HFFc6 (cell line): ENCODE data around the gene MRPS14. TPM values are rescaled to one million over a fixed set of nuclear protein-coding genes. Genes with fewer than 3 reads are reported as not detected.

Source experiments
- DNase-seq: peaks from one replicate; pipeline ENCODE4 v3.0.0-alpha.2; 2018
- H3K27ac Mint-ChIP-seq: 2 replicates; pipeline ENCODE4 v1.8.0; 2020; ENCODE audit warnings: mild to moderate bottlenecking, mixed read lengths
- H3K27me3 Mint-ChIP-seq: 2 replicates; pipeline ENCODE4 v1.8.0; 2021; ENCODE audit warnings: mild to moderate bottlenecking, moderate library complexity, mixed read lengths; ENCODE audit not compliant: insufficient read depth
- H3K36me3 Mint-ChIP-seq: 2 replicates; pipeline ENCODE4 v1.8.0; 2021; ENCODE audit warnings: low read depth, mixed read lengths
- H3K4me1 Mint-ChIP-seq: 2 replicates; pipeline ENCODE4 v1.8.0; 2020; ENCODE audit warnings: low read depth, mixed read lengths
- H3K4me3 Mint-ChIP-seq: 2 replicates; pipeline ENCODE4 v1.8.0; 2020; ENCODE audit warnings: mild to moderate bottlenecking, moderate library complexity, mixed read lengths
- H3K9me3 Mint-ChIP-seq: 2 replicates; pipeline ENCODE4 v1.8.0; 2020; ENCODE audit warnings: mild to moderate bottlenecking, mixed read lengths
- total RNA-seq, 6 experiments: library from RNA; stranded (reverse); fragmentation: NEBNext Ultra II Directional; extraction: Animal tissue kit (Norgen Biotek cat#: 25700); gene quantifications; 2 replicates in 1 of 6; 3 replicates in 5 of 6; pipeline ENCODE4 v1.2.3, GENCODE V29; 2021
- TF ChIP-seq, protein P1 (sequence below): fragments of 200-600 bp; sonication (generic); IDR thresholded peaks from 2 replicates; pipeline ENCODE4 v1.5.0; 2021; ENCODE audit warnings: antibody characterized with exemption, mild to moderate bottlenecking

MRPS14 gene
- total RNA-seq, 6 experiments from 2014 or later, result 30.1 to 43.4 (median 36.6) TPM

GRCh38 chr1:174984952-174985351, 38.3 kb downstream of the MRPS14 start:
- H3K4me1 Mint-ChIP-seq, result peaks cover 8% of the 10 kb centered on the region
- H3K27ac Mint-ChIP-seq, result no peak overlapping the region
- TF ChIP-seq, protein P1, sequence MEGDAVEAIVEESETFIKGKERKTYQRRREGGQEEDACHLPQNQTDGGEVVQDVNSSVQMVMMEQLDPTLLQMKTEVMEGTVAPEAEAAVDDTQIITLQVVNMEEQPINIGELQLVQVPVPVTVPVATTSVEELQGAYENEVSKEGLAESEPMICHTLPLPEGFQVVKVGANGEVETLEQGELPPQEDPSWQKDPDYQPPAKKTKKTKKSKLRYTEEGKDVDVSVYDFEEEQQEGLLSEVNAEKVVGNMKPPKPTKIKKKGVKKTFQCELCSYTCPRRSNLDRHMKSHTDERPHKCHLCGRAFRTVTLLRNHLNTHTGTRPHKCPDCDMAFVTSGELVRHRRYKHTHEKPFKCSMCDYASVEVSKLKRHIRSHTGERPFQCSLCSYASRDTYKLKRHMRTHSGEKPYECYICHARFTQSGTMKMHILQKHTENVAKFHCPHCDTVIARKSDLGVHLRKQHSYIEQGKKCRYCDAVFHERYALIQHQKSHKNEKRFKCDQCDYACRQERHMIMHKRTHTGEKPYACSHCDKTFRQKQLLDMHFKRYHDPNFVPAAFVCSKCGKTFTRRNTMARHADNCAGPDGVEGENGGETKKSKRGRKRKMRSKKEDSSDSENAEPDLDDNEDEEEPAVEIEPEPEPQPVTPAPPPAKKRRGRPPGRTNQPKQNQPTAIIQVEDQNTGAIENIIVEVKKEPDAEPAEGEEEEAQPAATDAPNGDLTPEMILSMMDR, result no peak
- no peak for DNase-seq
- no peaks in the 10 kb centered on the region; the same call in 1 of the 2 replicates for H3K27me3 Mint-ChIP-seq
- H3K9me3 Mint-ChIP-seq, result no peaks in the 10 kb centered on the region
- no peaks in the 10 kb centered on the region for H3K36me3 Mint-ChIP-seq
- H3K4me3 Mint-ChIP-seq, result no peak overlapping the region

DNA sequence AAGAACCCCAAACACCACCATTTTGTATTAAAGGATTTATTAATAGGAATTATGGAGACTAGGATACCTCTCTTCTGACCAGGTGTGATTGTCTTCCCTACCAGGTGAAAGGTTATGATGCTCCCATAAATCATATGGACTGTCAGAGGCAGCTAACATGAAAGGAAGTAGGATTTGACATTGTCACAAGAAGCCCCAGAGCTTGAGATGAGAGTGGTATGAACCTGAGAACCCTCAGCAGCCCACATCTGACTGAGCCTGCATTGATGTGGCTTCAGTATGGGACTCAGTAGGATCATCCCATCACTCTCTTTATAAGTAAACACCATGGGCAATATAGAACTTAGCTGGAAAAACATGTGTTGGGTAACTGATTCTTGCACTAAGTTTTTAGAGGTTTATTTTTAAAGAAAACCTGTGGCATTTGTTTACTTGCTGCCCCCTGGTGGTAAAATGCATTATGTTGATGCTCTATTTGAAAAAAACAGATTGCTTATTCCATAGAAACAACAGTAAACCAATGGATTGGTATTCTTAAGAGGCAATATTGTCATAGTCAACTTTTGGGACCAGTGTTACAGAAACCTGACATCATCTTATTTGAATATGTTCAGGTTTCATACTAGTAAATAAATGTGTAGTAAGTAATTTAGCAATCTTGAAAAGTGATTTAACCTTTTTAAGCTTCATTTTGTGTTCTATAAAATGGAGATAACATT, 40.1 kb downstream of the MRPS14 start:
- Mint-ChIP-seq H3K4me3 (no peak overlapping the region), H3K9me3 (no peaks in the 10 kb centered on the region)
- peak; percentile 56 for DNase-seq

DNA sequence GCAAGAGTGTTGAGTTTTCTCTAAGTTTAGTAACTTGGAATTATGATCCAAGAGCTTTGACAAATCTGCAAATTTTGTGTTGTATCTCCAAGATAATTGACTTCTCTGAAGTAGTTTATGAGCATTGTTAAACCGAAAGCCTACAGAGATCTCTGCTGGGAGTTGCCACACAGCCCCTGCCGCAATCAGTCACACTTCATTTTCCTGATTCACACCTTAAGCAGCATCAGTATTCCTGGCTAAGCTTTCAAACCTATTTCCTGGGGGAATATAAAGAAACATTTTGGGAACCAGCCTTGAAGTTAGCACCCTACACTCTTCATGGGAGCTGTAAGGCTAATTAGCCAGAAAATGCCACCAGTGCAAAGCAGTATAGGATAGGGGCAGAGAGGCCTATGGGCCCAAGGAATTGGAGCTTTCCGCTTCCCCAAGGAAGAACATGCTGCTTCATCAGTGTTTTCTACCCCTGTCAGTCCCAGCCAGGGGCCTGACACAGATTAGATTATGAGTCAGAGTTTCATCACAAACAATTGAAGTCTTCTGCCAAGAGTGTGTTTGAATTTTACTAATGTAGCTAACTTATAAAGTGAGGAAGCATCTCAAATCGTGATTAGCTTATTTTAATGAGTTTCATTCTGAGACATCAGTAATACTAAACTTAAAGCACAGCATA, 46.7 kb downstream of the MRPS14 start:
- DNase-seq, result peak; percentile 28
- Mint-ChIP-seq H3K9me3 (no peaks in the 10 kb centered on the region), H3K4me1 (peaks cover 18% of the 10 kb centered on the region), H3K4me3 (no peak overlapping the region), H3K36me3 (no peaks in the 10 kb centered on the region; the same call in 1 of the 2 replicates), H3K27me3 (peaks cover 1% of the 10 kb centered on the region; the same call in 1 of the 2 replicates), H3K27ac (no peak overlapping the region)
- TF ChIP-seq, protein P1, result no peak

More for the DNA sequence above, 40.1 kb downstream of the MRPS14 start:
- TF ChIP-seq, protein P1, result peak; percentile 94
- no peak overlapping the region for H3K27ac Mint-ChIP-seq
- no peaks in the 10 kb centered on the region for H3K4me1 Mint-ChIP-seq
- no peaks in the 10 kb centered on the region; the same call in 1 of the 2 replicates for H3K27me3 Mint-ChIP-seq
- no peaks in the 10 kb centered on the region for H3K36me3 Mint-ChIP-seq

DNA sequence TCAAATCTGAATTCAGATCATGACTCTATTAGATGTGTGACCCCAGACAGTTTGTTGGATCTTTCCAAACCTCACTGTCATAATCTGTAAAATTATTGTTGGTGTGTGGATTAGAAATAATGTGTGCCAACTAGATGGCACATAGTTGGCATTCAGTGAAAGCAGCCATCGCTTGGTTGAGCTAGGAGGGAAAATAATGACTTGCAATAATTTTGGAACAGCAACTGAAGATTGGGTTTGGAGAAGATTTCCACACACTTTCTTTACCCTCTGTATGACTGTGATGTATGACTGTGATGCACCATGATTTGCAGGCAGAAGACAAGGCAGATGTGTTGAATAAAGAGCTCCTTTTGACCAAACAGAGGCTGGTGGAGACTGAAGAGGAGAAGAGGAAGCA, 47.5 kb downstream of the MRPS14 start:
- no peak overlapping the region for H3K4me3 Mint-ChIP-seq
- H3K36me3 Mint-ChIP-seq, result no peaks in the 10 kb centered on the region; the same call in 1 of the 2 replicates
- peaks cover 18% of the 10 kb centered on the region for H3K4me1 Mint-ChIP-seq
- no peak for DNase-seq
- peaks cover 1% of the 10 kb centered on the region; the same call in 1 of the 2 replicates for H3K27me3 Mint-ChIP-seq
- no peak overlapping the region for H3K27ac Mint-ChIP-seq
- no peaks in the 10 kb centered on the region for H3K9me3 Mint-ChIP-seq
- TF ChIP-seq, protein P1, result no peak

DNA sequence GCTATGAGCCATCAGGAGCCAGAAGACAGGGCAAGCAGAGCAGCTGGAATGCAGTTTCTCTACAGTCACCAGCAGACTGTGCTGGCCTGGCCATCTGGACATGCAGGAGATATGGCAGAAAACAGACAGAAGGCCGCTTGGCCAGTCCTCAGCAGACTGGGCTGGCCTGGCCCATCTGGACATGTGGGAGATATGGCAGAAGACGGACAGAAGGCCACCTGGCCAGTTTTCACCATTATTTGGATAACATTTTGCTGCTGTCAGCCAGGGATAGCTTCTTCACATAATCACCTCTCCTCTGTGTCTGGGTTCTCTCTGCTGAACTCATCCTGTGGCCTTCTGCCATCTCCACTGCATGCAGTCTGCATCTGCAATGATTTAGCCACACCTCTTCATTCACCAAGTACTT, 48.5 kb downstream of the MRPS14 start:
- H3K9me3 Mint-ChIP-seq, result no peaks in the 10 kb centered on the region
- H3K27ac Mint-ChIP-seq, result no peak overlapping the region
- TF ChIP-seq, protein P1, result no peak
- no peak for DNase-seq
- peaks cover 18% of the 10 kb centered on the region for H3K4me1 Mint-ChIP-seq
- H3K4me3 Mint-ChIP-seq, result no peak overlapping the region
- peaks cover 1% of the 10 kb centered on the region; the same call in 1 of the 2 replicates for H3K27me3 Mint-ChIP-seq
- no peaks in the 10 kb centered on the region; the same call in 1 of the 2 replicates for H3K36me3 Mint-ChIP-seq
